ENCODE measurements around the gene IGFBP6. TPM values are rescaled to one million over a fixed set of nuclear protein-coding genes. Genes with fewer than 3 reads are reported as not detected.

The IGFBP6 gene
- polyA plus RNA-seq, 1 donor from 2014 or later: not detected

- Histone ChIP-seq H3K9me2 (ENCODE audit: insufficient read depth, low read length) (no peaks in the 10 kb centered on the region), H3K4me3 (ENCODE audit: low read length) (peak overlapping the region; percentile 78), H3K9me3 (ENCODE audit: low read length) (no peaks in the 10 kb centered on the region), H4K20me1 (ENCODE audit: insufficient read depth) (no peaks in the 10 kb centered on the region), H3K27me3 (ENCODE audit: insufficient read depth, low read depth, low read length) (no peaks in the 10 kb centered on the region), H3K36me3 (ENCODE audit: insufficient read depth, low read length) (peaks cover 5% of the 10 kb centered on the region), H3K9ac (ENCODE audit: low read length) (peak overlapping the region; percentile 90), H3K27ac (ENCODE audit: low read length) (peak overlapping the region; percentile 89), H3K4me2 (ENCODE audit: low read length) (peak overlapping the region; percentile 84), H2AFZ (ENCODE audit: low read depth, low read length) (peak overlapping the region; percentile 27), H3K79me2 (replicated peaks; ENCODE audit: insufficient read depth, low read length) (peaks cover 12% of the 10 kb centered on the region), H3F3A (ENCODE audit: insufficient read depth, low read length, poor library complexity, severe bottlenecking) (peaks cover 4% of the 10 kb centered on the region)
- TF ChIP-seq RAD21 (conservative IDR thresholded peaks at IDR 0.05) (no peak), POLR2AphosphoS5 (IDR thresholded peaks at IDR 0.05) (no peak), MXI1 (conservative IDR thresholded peaks at IDR 0.05; ENCODE audit: poor library complexity, severe bottlenecking) (peak; percentile 62)
These were observed 18.8 kb upstream of the IGFBP6 start for GRCh38 chr12:53078425-53079225.

- peak within 1 kb of the TSS; percentile 89 for H3K27ac ChIP-seq (ENCODE audit: low read length)
These were observed 18.0 kb upstream of the IGFBP6 start, which contains the start of gene SPRYD3 for GRCh38 chr12:53079226-53080117. Gene SPRYD3, minus strand, starts transcription at chr12:53079390. Its CDS starts 57 bp downstream, at chr12:53079333.

More at GRCh38 chr12:53079226-53080117, 18.0 kb upstream of the IGFBP6 start, which contains the start of gene SPRYD3:
- Histone ChIP-seq H2AFZ (ENCODE audit: low read depth, low read length) (peak within 1 kb of the TSS; percentile 99), H3K4me2 (ENCODE audit: low read length) (peak within 1 kb of the TSS; percentile 84), H3K27me3 (ENCODE audit: insufficient read depth, low read depth, low read length) (no peaks in the 10 kb centered on the region), H3K9ac (ENCODE audit: low read length) (peak within 1 kb of the TSS; percentile 90), H4K20me1 (ENCODE audit: insufficient read depth) (no peaks in the 10 kb centered on the region), H3F3A (ENCODE audit: insufficient read depth, low read length, poor library complexity, severe bottlenecking) (peaks cover 4% of the 10 kb centered on the region), H3K79me2 (replicated peaks; ENCODE audit: insufficient read depth, low read length) (peaks cover 12% of the 10 kb centered on the region), H3K36me3 (ENCODE audit: insufficient read depth, low read length) (no peaks in the 10 kb centered on the region), H3K9me3 (ENCODE audit: low read length) (no peaks in the 10 kb centered on the region), H3K9me2 (ENCODE audit: insufficient read depth, low read length) (no peaks in the 10 kb centered on the region), H3K4me3 (ENCODE audit: low read length) (peak within 1 kb of the TSS; percentile 78)
- TF ChIP-seq SMC3 (conservative IDR thresholded peaks at IDR 0.05; ENCODE audit: poor library complexity): peak; percentile 37
- no peak for TF ChIP-seq EZH2 (IDR thresholded peaks at IDR 0.05; ENCODE audit: borderline replicate concordance, insufficient read depth, low read length, poor library complexity, severe bottlenecking)
- TF ChIP-seq, protein P1, sequence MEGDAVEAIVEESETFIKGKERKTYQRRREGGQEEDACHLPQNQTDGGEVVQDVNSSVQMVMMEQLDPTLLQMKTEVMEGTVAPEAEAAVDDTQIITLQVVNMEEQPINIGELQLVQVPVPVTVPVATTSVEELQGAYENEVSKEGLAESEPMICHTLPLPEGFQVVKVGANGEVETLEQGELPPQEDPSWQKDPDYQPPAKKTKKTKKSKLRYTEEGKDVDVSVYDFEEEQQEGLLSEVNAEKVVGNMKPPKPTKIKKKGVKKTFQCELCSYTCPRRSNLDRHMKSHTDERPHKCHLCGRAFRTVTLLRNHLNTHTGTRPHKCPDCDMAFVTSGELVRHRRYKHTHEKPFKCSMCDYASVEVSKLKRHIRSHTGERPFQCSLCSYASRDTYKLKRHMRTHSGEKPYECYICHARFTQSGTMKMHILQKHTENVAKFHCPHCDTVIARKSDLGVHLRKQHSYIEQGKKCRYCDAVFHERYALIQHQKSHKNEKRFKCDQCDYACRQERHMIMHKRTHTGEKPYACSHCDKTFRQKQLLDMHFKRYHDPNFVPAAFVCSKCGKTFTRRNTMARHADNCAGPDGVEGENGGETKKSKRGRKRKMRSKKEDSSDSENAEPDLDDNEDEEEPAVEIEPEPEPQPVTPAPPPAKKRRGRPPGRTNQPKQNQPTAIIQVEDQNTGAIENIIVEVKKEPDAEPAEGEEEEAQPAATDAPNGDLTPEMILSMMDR (IDR thresholded peaks at IDR 0.05; ENCODE audit: poor library complexity, severe bottlenecking): peak; percentile 15
- TF ChIP-seq TAF1 (IDR thresholded peaks at IDR 0.05; ENCODE audit: low read depth): peak; percentile 61
- TF ChIP-seq EP300 (conservative IDR thresholded peaks at IDR 0.05; ENCODE audit: poor library complexity, severe bottlenecking): no peak
- peak; percentile 42 for TF ChIP-seq MXI1 (conservative IDR thresholded peaks at IDR 0.05; ENCODE audit: poor library complexity, severe bottlenecking)
- TF ChIP-seq POLR2AphosphoS5 (IDR thresholded peaks at IDR 0.05): peak; percentile 89
- TF ChIP-seq, protein P2, sequence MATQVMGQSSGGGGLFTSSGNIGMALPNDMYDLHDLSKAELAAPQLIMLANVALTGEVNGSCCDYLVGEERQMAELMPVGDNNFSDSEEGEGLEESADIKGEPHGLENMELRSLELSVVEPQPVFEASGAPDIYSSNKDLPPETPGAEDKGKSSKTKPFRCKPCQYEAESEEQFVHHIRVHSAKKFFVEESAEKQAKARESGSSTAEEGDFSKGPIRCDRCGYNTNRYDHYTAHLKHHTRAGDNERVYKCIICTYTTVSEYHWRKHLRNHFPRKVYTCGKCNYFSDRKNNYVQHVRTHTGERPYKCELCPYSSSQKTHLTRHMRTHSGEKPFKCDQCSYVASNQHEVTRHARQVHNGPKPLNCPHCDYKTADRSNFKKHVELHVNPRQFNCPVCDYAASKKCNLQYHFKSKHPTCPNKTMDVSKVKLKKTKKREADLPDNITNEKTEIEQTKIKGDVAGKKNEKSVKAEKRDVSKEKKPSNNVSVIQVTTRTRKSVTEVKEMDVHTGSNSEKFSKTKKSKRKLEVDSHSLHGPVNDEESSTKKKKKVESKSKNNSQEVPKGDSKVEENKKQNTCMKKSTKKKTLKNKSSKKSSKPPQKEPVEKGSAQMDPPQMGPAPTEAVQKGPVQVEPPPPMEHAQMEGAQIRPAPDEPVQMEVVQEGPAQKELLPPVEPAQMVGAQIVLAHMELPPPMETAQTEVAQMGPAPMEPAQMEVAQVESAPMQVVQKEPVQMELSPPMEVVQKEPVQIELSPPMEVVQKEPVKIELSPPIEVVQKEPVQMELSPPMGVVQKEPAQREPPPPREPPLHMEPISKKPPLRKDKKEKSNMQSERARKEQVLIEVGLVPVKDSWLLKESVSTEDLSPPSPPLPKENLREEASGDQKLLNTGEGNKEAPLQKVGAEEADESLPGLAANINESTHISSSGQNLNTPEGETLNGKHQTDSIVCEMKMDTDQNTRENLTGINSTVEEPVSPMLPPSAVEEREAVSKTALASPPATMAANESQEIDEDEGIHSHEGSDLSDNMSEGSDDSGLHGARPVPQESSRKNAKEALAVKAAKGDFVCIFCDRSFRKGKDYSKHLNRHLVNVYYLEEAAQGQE (IDR thresholded peaks at IDR 0.05; ENCODE audit: borderline replicate concordance): peak; percentile 62
- TF ChIP-seq RAD21 (conservative IDR thresholded peaks at IDR 0.05): no peak

All from neural cell (in vitro differentiated cells).